Measurements from ENCODE around the gene RASA3.

- TF ChIP-seq CTCF (conservative IDR thresholded peaks at IDR 0.05; ENCODE audit: low read length) (no peak), EZH2phosphoT487 (IDR thresholded peaks at IDR 0.05; ENCODE audit: borderline replicate concordance) (no peak)
Measured at GRCh38 chr13:113997845-113998751, 134.3 kb downstream of the RASA3 start.
